Activated CD8-positive, alpha-beta T cell treated with anti-CD3 and anti-CD28 coated beads for 36 hours (primary cell): ENCODE measurements around the gene ZFPL1. TPM values are rescaled to one million over a fixed set of nuclear protein-coding genes. Genes with fewer than 3 reads are reported as not detected.
A peak's percentile ranks its signal among the peaks of the same experiment; 100 is the strongest.

Source experiments
- ATAC-seq: fragments of 200-7000 bp; cut with Tn5 transposase; one replicate; pipeline ENCODE4 v1.10.0; 2021; ENCODE audit warnings: mild to moderate bottlenecking, moderate library complexity
- CTCF ChIA-PET: fragments of 350-600 bp; sonication (Branson Sonifier 250); formaldehyde crosslinking; loops from one replicate; lab custom pipeline; 2021; ENCODE audit warnings: antibody characterized with exemption; lab: Charles Lee
- POLR2A ChIA-PET: fragments of 350-600 bp; sonication (Branson Sonifier 250); formaldehyde crosslinking; loops from one replicate; lab custom pipeline; 2021; ENCODE audit warnings: antibody characterized with exemption; lab: Charles Lee
- DNase-seq: peaks from one replicate; pipeline ENCODE4 v3.0.0-alpha.2; 2020
- H3K27ac Mint-ChIP-seq: one replicate; pipeline ENCODE4 v1.8.0; 2021; ENCODE audit warnings: mild to moderate bottlenecking, mixed read lengths
- H3K27me3 Mint-ChIP-seq: one replicate; pipeline ENCODE4 v1.8.0; 2021; ENCODE audit warnings: mixed read lengths
- H3K36me3 Mint-ChIP-seq: one replicate; pipeline ENCODE4 v1.8.0; 2021; ENCODE audit warnings: low read depth, mixed read lengths
- H3K4me1 Mint-ChIP-seq: one replicate; pipeline ENCODE4 v1.8.0; 2021; ENCODE audit warnings: low read depth, mixed read lengths
- H3K4me3 Mint-ChIP-seq: one replicate; pipeline ENCODE4 v1.8.0; 2021; ENCODE audit warnings: mild to moderate bottlenecking, moderate library complexity, mixed read lengths
- H3K9me3 Mint-ChIP-seq: one replicate; pipeline ENCODE4 v1.8.0; 2021; ENCODE audit warnings: mixed read lengths
- intact Hi-C: fragments of 100-400 bp; cut with micrococcal nuclease; formaldehyde crosslinking; loops from one replicate; pipeline ENCODE4 v1.10.0; 2022
- total RNA-seq, 2 experiments: library from RNA; stranded (reverse); gene quantifications; one replicate each; pipeline ENCODE4 v1.2.3, GENCODE V29; 2021
- TF ChIP-seq, protein P1 (sequence below): fragments of 200-600 bp; IDR thresholded peaks from one replicate; pipeline ENCODE4 v1.8.0; 2022; ENCODE audit warnings: antibody characterized with exemption, mild to moderate bottlenecking

ZFPL1 gene
- total RNA-seq, 2 experiments from 2014 or later: 27.1 to 28.2 TPM

GRCh38 chr11:65113361-65113756 is 29.3 kb downstream of the ZFPL1 start:
- CTCF ChIA-PET: interaction anchor here (0.6 to 7.6 kb wide), 12 partner anchors 8 to 384 kb away, joined by 3 to 115 read pairs (median 11); partner anchors contain the start of genes ARL2, CAPN1, CDC42EP2 and FAU
- Mint-ChIP-seq H3K27me3 (no peaks in the 10 kb centered on the region), H3K4me1 (peaks cover 45% of the 10 kb centered on the region), H3K27ac (peak overlapping the region; percentile 84), H3K4me3 (peak overlapping the region; percentile 86), H3K9me3 (no peaks in the 10 kb centered on the region), H3K36me3 (peaks cover 27% of the 10 kb centered on the region)
- intact Hi-C loops: loop anchor here (10.0 kb wide), 1 partner anchor 99 kb away; the partner anchor contains the start of gene ARL2
- DNase-seq (no peak), ATAC-seq (no peak)
- POLR2A ChIA-PET: interaction anchor here (0.5 to 16.2 kb wide), 13 partner anchors 8 to 139 kb away, joined by 3 to 294 read pairs (median 4); partner anchors contain the start of genes ARL2, CDCA5, FAU and MRPL49
- TF ChIP-seq, protein P1, sequence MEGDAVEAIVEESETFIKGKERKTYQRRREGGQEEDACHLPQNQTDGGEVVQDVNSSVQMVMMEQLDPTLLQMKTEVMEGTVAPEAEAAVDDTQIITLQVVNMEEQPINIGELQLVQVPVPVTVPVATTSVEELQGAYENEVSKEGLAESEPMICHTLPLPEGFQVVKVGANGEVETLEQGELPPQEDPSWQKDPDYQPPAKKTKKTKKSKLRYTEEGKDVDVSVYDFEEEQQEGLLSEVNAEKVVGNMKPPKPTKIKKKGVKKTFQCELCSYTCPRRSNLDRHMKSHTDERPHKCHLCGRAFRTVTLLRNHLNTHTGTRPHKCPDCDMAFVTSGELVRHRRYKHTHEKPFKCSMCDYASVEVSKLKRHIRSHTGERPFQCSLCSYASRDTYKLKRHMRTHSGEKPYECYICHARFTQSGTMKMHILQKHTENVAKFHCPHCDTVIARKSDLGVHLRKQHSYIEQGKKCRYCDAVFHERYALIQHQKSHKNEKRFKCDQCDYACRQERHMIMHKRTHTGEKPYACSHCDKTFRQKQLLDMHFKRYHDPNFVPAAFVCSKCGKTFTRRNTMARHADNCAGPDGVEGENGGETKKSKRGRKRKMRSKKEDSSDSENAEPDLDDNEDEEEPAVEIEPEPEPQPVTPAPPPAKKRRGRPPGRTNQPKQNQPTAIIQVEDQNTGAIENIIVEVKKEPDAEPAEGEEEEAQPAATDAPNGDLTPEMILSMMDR: no peak

GRCh38 chr11:65113839-65114238 is 29.8 kb downstream of the ZFPL1 start:
- TF ChIP-seq, protein P1: no peak
- POLR2A ChIA-PET: interaction anchor here (0.6 to 16.2 kb wide), 9 partner anchors 8 to 303 kb away, joined by 3 to 294 read pairs (median 4); partner anchors contain the start of genes ARL2, FAU, MRPL49 and SAC3D1
- CTCF ChIA-PET: interaction anchor here (1.0 to 7.6 kb wide), 6 partner anchors 8 to 250 kb away, joined by 3 to 115 read pairs (median 30); partner anchors contain the start of genes ARL2, FAU, MRPL49 and SYVN1
- H3K4me1 Mint-ChIP-seq: peaks cover 50% of the 10 kb centered on the region
- DNase-seq: no peak
- H3K4me3 Mint-ChIP-seq: peak overlapping the region; percentile 86
- intact Hi-C loops: loop anchor here (10.0 kb wide), 1 partner anchor 99 kb away; the partner anchor contains the start of gene ARL2
- peaks cover 32% of the 10 kb centered on the region for H3K36me3 Mint-ChIP-seq
- ATAC-seq: no peak
- no peaks in the 10 kb centered on the region for H3K9me3 Mint-ChIP-seq
- no peaks in the 10 kb centered on the region for H3K27me3 Mint-ChIP-seq
- H3K27ac Mint-ChIP-seq: peak overlapping the region; percentile 5

DNA sequence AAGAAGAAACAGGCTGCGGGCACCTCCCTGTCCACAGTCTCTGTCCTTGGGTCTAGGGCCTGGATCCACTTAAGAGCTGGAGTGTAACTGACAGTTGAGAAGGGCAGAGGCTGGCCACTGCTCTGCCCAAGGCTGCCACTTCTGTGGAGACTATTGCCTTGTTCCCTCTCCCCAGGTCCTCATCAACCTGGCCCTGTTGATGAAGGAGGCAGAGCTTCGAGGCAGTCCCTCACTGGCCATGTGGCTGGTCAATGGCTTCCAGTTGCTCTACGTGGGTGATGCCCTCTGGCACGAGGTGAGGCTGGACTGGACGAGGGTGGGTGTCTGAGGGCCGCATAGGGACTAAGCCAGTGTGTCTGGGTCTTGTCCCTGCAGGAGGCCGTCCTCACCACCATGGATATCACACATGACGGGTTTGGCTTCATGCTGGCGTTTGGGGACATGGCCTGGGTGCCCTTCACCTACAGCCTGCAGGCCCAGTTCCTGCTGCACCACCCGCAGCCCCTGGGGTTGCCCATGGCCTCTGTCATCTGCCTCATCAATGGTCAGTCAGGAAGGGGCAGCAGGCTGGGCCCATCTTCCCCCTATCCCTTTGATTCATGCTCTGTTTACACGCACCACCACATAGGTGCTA is 30.6 kb downstream of the ZFPL1 start:
- TF ChIP-seq, protein P1: no peak
- ATAC-seq (no peak), DNase-seq (no peak)

GRCh38 chr11:65115361-65116082 is 31.5 kb downstream of the ZFPL1 start:
- Mint-ChIP-seq H3K36me3 (peaks cover 43% of the 10 kb centered on the region), H3K9me3 (no peaks in the 10 kb centered on the region), H3K27me3 (no peaks in the 10 kb centered on the region), H3K4me3 (peak overlapping the region; percentile 87), H3K4me1 (peaks cover 57% of the 10 kb centered on the region), H3K27ac (peak overlapping the region; percentile 95)
- POLR2A ChIA-PET: interaction anchor here (0.6 to 16.2 kb wide), 9 partner anchors 8 to 337 kb away, joined by 3 to 294 read pairs (median 4); partner anchors contain the start of genes SAC3D1, SF1, SYVN1 and VPS51
- CTCF ChIA-PET: interaction anchor here (0.7 to 7.3 kb wide), 4 partner anchors 15 to 384 kb away, joined by 3 to 45 read pairs (median 4); partner anchors contain the start of genes ARL2, CAPN1 and MALAT1
- ATAC-seq: no peak
- intact Hi-C loops: loop anchor here (10.0 kb wide), 1 partner anchor 101 kb away; the partner anchor contains the start of gene ARL2
- TF ChIP-seq, protein P1: no peak
- no peak for DNase-seq

More for the DNA sequence above, 30.6 kb downstream of the ZFPL1 start:
- POLR2A ChIA-PET: interaction anchor here (0.7 to 16.2 kb wide), 6 partner anchors 19 to 304 kb away, joined by 3 to 294 read pairs (median 5); partner anchors contain the start of genes SYVN1 and VPS51
- H3K4me1 Mint-ChIP-seq: peaks cover 53% of the 10 kb centered on the region
- no peak overlapping the region for H3K27ac Mint-ChIP-seq
- no peaks in the 10 kb centered on the region for H3K27me3 Mint-ChIP-seq
- no peaks in the 10 kb centered on the region for H3K9me3 Mint-ChIP-seq
- CTCF ChIA-PET: interaction anchor here (0.7 to 7.6 kb wide), 3 partner anchors 15 to 384 kb away, joined by 3 to 115 read pairs (median 45); partner anchors contain the start of genes ARL2, MALAT1 and VPS51
- intact Hi-C loops: loop anchor here (10.0 kb wide), 1 partner anchor 100 kb away; the partner anchor contains the start of gene ARL2
- H3K36me3 Mint-ChIP-seq: peaks cover 35% of the 10 kb centered on the region
- no peak overlapping the region for H3K4me3 Mint-ChIP-seq
